ENCODE results near the gene RYR2. TPM values are rescaled to one million over a fixed set of nuclear protein-coding genes. Genes with fewer than 3 reads are reported as not detected.

The RYR2 gene
- total RNA-seq, 3 donors from 2014 or later: 0.35 to 5.9 (median 0.94) TPM

- ATAC-seq: no peak
- Histone ChIP-seq H3K36me3 (ENCODE audit: low read depth) (no peaks in the 10 kb centered on the region), H3K4me1 (ENCODE audit: low read depth) (no peaks in the 10 kb centered on the region), H3K9me3 (no peaks in the 10 kb centered on the region), H3K4me3 (no peak overlapping the region)
- DNase-seq: no peak
- no peak for TF ChIP-seq CTCF (IDR thresholded peaks at IDR 0.05)
- intact Hi-C loops (cut with DNase I, micrococcal nuclease): no loop called here
These were observed 159.2 kb downstream of the RYR2 start for GRCh38 chr1:237201155-237201554.

GRCh38 chr1:237204841-237205240 is 162.9 kb downstream of the RYR2 start:
- no peak overlapping the region for H3K4me3 ChIP-seq
- no peaks in the 10 kb centered on the region for H3K9me3 ChIP-seq
- no peaks in the 10 kb centered on the region for H3K4me1 ChIP-seq (ENCODE audit: low read depth)
- H3K36me3 ChIP-seq (ENCODE audit: low read depth): no peaks in the 10 kb centered on the region
- TF ChIP-seq CTCF (IDR thresholded peaks at IDR 0.05): no peak
- intact Hi-C loops (cut with DNase I, micrococcal nuclease): no loop called here
- ATAC-seq (no peak), DNase-seq (no peak)

- Histone ChIP-seq H3K4me1 (ENCODE audit: low read depth) (no peaks in the 10 kb centered on the region), H3K36me3 (ENCODE audit: low read depth) (no peaks in the 10 kb centered on the region), H3K9me3 (no peaks in the 10 kb centered on the region), H3K4me3 (no peak overlapping the region)
- peak in 2 of 3 donors; percentile 11 to 55 for DNase-seq
- intact Hi-C loops (cut with DNase I, micrococcal nuclease): no loop called here
- ATAC-seq: peak; percentile 49
- no peak for TF ChIP-seq CTCF (IDR thresholded peaks at IDR 0.05)
These were observed 163.5 kb downstream of the RYR2 start for GRCh38 chr1:237205400-237206064.

GRCh38 chr1:237206065-237206414 is 164.1 kb downstream of the RYR2 start:
- ATAC-seq (no peak), DNase-seq (no peak)
- H3K4me1 ChIP-seq (ENCODE audit: low read depth): no peaks in the 10 kb centered on the region
- no peaks in the 10 kb centered on the region for H3K36me3 ChIP-seq (ENCODE audit: low read depth)
- H3K4me3 ChIP-seq: no peak overlapping the region
- intact Hi-C loops (cut with DNase I, micrococcal nuclease): no loop called here
- H3K9me3 ChIP-seq: no peaks in the 10 kb centered on the region
- TF ChIP-seq CTCF (IDR thresholded peaks at IDR 0.05): no peak

GRCh38 chr1:237211031-237211430 is 169.0 kb downstream of the RYR2 start:
- no peak for TF ChIP-seq CTCF (IDR thresholded peaks at IDR 0.05)
- ATAC-seq (no peak), DNase-seq (no peak)
- H3K36me3 ChIP-seq (ENCODE audit: low read depth): no peaks in the 10 kb centered on the region
- H3K4me1 ChIP-seq (ENCODE audit: low read depth): no peaks in the 10 kb centered on the region
- intact Hi-C loops (cut with DNase I, micrococcal nuclease): no loop called here
- no peak overlapping the region for H3K4me3 ChIP-seq
- H3K9me3 ChIP-seq: no peaks in the 10 kb centered on the region

- H3K4me1 ChIP-seq (ENCODE audit: low read depth): no peaks in the 10 kb centered on the region
- intact Hi-C loops (cut with DNase I, micrococcal nuclease): no loop called here
- no peaks in the 10 kb centered on the region for H3K36me3 ChIP-seq (ENCODE audit: low read depth)
- TF ChIP-seq CTCF (IDR thresholded peaks at IDR 0.05): no peak
- ATAC-seq: no peak
- H3K4me3 ChIP-seq: no peak overlapping the region
- no peak for DNase-seq
- no peaks in the 10 kb centered on the region for H3K9me3 ChIP-seq
These were observed 169.6 kb downstream of the RYR2 start for GRCh38 chr1:237211540-237211939.
